Muscle of arm (tissue), 12 donors: ENCODE results near the gene TCEANC. TPM values are rescaled to one million over a fixed set of nuclear protein-coding genes. Genes with fewer than 3 reads are reported as not detected.

Source experiments
- DNase-seq: peaks from one replicate; pipeline ENCODE4 v3.0.0-alpha.2; 2013
- polyA plus RNA-seq, 12 donors: library from polyadenylated mRNA; unstranded; fragments of 120-200 nt; gene quantifications; one replicate each; pipeline ENCODE4 v1.2.1, GENCODE V29; 2013; ENCODE audit not compliant: insufficient read length in 12 of 12

TCEANC gene
- polyA plus RNA-seq, 12 donors = 4.1 to 7.2 (median 5.3) TPM; not detected in 1

GRCh38 chrX:13690836-13691235 is 37.9 kb downstream of the TCEANC start:
- no peak for DNase-seq

- DNase-seq = no peak
These were observed 39.0 kb downstream of the TCEANC start for GRCh38 chrX:13691841-13692371.

GRCh38 chrX:13692771-13693231 is 39.9 kb downstream of the TCEANC start:
- no peak for DNase-seq

- no peak for DNase-seq
These were observed 40.5 kb downstream of the TCEANC start for GRCh38 chrX:13693341-13693961.

- no peak for DNase-seq
These were observed 41.4 kb downstream of the TCEANC start for GRCh38 chrX:13694359-13694758.

- no peak for DNase-seq
These were observed 42.0 kb downstream of the TCEANC start for GRCh38 chrX:13694983-13695382.

- no peak for DNase-seq
These were observed 42.7 kb downstream of the TCEANC start for GRCh38 chrX:13695601-13696115.

GRCh38 chrX:13697455-13697854 is 44.5 kb downstream of the TCEANC start:
- no peak for DNase-seq

GRCh38 chrX:13697976-13698375 is 45.0 kb downstream of the TCEANC start:
- DNase-seq = no peak

- no peak for DNase-seq
These were observed 45.5 kb downstream of the TCEANC start for GRCh38 chrX:13698432-13698831.

GRCh38 chrX:13699183-13699826 is 46.4 kb downstream of the TCEANC start:
- no peak for DNase-seq

- DNase-seq = no peak
These were observed 47.4 kb downstream of the TCEANC start for GRCh38 chrX:13700380-13700779.

GRCh38 chrX:13702111-13702789 is 49.3 kb downstream of the TCEANC start:
- DNase-seq = no peak

GRCh38 chrX:13703135-13703534 is 50.2 kb downstream of the TCEANC start:
- no peak for DNase-seq

GRCh38 chrX:13703589-13703988 is 50.6 kb downstream of the TCEANC start:
- DNase-seq = no peak

- no peak for DNase-seq
These were observed 58.2 kb downstream of the TCEANC start for GRCh38 chrX:13711141-13711540.

Other genes with a start within 250 kb of the TCEANC start
- 100 to 1,000 TPM in 4 of 12 donors, 10 to 100 TPM in 7, not detected in 1; 59.9 to 149 (median 86.7) TPM for gene EGFL6, start 83.5 kb upstream of the TCEANC start, polyA plus RNA-seq
- gene RAB9A, start 36.0 kb downstream of the TCEANC start, polyA plus RNA-seq = 10 to 100 TPM in 11 of 12 donors, not detected in 1; 14.0 to 35.2 (median 21.0) TPM
- 10 to 100 TPM in 9 of 12 donors, 1 to 10 TPM in 2, not detected in 1; 8.3 to 19.2 (median 14.4) TPM for gene TRAPPC2, start 81.5 kb downstream of the TCEANC start, polyA plus RNA-seq
- 10 to 100 TPM in 11 of 12 donors, not detected in 1; 15.1 to 46.0 (median 21.0) TPM for gene OFD1, start 81.6 kb downstream of the TCEANC start, polyA plus RNA-seq
- gene GPM6B, start 164.0 kb downstream of the TCEANC start, polyA plus RNA-seq = 100 to 1,000 TPM in 1 of 12 donors, 10 to 100 TPM in 11; 15.8 to 392 (median 23.7) TPM